ENCODE measurements around the gene POU3F1.

Gene POU3F1

DNA sequence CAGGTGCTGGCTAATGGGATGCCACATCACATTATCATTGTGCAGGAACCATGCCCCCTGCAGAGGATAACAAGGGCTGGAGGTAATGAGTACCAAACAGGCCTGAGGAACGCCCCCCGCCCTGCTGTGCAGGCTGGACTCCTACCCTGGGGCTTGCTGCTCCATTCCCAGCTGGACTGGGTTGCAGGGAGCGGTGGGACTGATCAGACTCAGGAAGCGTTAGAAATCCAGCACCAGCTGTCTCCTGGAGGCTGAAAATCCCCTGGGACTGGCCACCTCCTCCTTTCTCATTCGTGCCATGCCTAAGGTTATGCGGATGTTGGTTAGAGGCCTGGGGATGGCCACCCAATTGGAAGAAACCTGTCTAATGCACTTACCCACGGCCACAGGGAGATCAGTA is 36.9 kb upstream of the POU3F1 start:
- Histone ChIP-seq H3K9me3 (ENCODE audit: control insufficient read depth, insufficient read depth, low read length) (no peaks in the 10 kb centered on the region), H3K36me3 (ENCODE audit: control insufficient read depth, low read length) (no peaks in the 10 kb centered on the region), H3K4me1 (ENCODE audit: control insufficient read depth, low read length) (no peaks in the 10 kb centered on the region), H4K20me1 (ENCODE audit: control insufficient read depth, insufficient read depth, low read depth, low read length) (no peaks in the 10 kb centered on the region), H3K4me3 (ENCODE audit: low read length) (no peak overlapping the region), H3K27ac (ENCODE audit: low read depth, low read length) (no peak overlapping the region), H3K79me2 (ENCODE audit: control insufficient read depth, low read length) (no peaks in the 10 kb centered on the region), H3K27me3 (ENCODE audit: control insufficient read depth, low read length) (no peaks in the 10 kb centered on the region), H3K9me2 (replicated peaks; ENCODE audit: control insufficient read depth, low read length) (no peaks in the 10 kb centered on the region), H3F3A (ENCODE audit: control insufficient read depth, insufficient read depth) (no peaks in the 10 kb centered on the region), H3K4me2 (ENCODE audit: low read length) (no peak overlapping the region)
- no peak for TF ChIP-seq EZH2phosphoT487 (IDR thresholded peaks at IDR 0.05; ENCODE audit: borderline replicate concordance, low read length)
- TF ChIP-seq, protein P1, sequence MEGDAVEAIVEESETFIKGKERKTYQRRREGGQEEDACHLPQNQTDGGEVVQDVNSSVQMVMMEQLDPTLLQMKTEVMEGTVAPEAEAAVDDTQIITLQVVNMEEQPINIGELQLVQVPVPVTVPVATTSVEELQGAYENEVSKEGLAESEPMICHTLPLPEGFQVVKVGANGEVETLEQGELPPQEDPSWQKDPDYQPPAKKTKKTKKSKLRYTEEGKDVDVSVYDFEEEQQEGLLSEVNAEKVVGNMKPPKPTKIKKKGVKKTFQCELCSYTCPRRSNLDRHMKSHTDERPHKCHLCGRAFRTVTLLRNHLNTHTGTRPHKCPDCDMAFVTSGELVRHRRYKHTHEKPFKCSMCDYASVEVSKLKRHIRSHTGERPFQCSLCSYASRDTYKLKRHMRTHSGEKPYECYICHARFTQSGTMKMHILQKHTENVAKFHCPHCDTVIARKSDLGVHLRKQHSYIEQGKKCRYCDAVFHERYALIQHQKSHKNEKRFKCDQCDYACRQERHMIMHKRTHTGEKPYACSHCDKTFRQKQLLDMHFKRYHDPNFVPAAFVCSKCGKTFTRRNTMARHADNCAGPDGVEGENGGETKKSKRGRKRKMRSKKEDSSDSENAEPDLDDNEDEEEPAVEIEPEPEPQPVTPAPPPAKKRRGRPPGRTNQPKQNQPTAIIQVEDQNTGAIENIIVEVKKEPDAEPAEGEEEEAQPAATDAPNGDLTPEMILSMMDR (IDR thresholded peaks at IDR 0.05; ENCODE audit: low read depth, low read length, poor library complexity, severe bottlenecking) = no peak

DNA sequence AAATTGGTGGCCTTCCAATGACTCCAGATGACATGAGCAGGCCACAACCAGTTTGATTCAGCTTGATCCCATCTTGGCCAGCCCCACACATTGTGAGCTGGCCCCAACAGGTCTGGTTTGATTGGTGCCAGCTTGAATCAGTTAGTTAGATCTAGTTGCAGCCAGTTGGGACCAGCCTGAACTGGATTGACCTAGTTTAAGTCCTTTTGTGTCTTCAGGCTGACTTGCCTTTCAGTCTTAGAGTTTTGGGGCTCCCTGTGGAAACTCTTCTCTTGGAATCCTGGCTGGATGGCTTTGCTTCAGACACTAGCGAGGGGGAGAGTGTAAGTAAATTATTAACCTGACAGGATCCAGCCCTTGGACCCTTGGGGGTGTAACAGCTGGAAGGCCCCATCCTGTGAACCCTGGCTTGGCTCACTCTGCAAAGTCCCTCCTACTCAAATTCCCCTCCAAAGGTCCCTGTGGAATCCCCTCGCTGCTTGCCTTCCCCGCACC is 36.2 kb upstream of the POU3F1 start:
- Histone ChIP-seq H3K9me3 (ENCODE audit: control insufficient read depth, insufficient read depth, low read length) (no peaks in the 10 kb centered on the region), H3K4me2 (ENCODE audit: low read length) (no peak overlapping the region), H3F3A (ENCODE audit: control insufficient read depth, insufficient read depth) (no peaks in the 10 kb centered on the region), H3K4me1 (ENCODE audit: control insufficient read depth, low read length) (no peaks in the 10 kb centered on the region), H3K4me3 (ENCODE audit: low read length) (no peak overlapping the region), H3K27me3 (ENCODE audit: control insufficient read depth, low read length) (no peaks in the 10 kb centered on the region), H3K27ac (ENCODE audit: low read depth, low read length) (no peak overlapping the region), H4K20me1 (ENCODE audit: control insufficient read depth, insufficient read depth, low read depth, low read length) (no peaks in the 10 kb centered on the region), H3K79me2 (ENCODE audit: control insufficient read depth, low read length) (no peaks in the 10 kb centered on the region), H3K9me2 (replicated peaks; ENCODE audit: control insufficient read depth, low read length) (no peaks in the 10 kb centered on the region), H3K36me3 (ENCODE audit: control insufficient read depth, low read length) (no peaks in the 10 kb centered on the region)
- TF ChIP-seq, protein P1 (IDR thresholded peaks at IDR 0.05; ENCODE audit: low read depth, low read length, poor library complexity, severe bottlenecking) = no peak
- no peak for TF ChIP-seq EZH2phosphoT487 (IDR thresholded peaks at IDR 0.05; ENCODE audit: borderline replicate concordance, low read length)

GRCh38 chr1:38079019-38079418 is 32.4 kb upstream of the POU3F1 start:
- Histone ChIP-seq H4K20me1 (ENCODE audit: control insufficient read depth, insufficient read depth, low read depth, low read length) (no peaks in the 10 kb centered on the region), H3K27me3 (ENCODE audit: control insufficient read depth, low read length) (no peaks in the 10 kb centered on the region)
- TF ChIP-seq, protein P1 (IDR thresholded peaks at IDR 0.05; ENCODE audit: low read depth, low read length, poor library complexity, severe bottlenecking) = no peak
- TF ChIP-seq EZH2phosphoT487 (IDR thresholded peaks at IDR 0.05; ENCODE audit: borderline replicate concordance, low read length) = no peak

More at GRCh38 chr1:38079019-38079418, 32.4 kb upstream of the POU3F1 start:
- Histone ChIP-seq H3K79me2 (ENCODE audit: control insufficient read depth, low read length) (no peaks in the 10 kb centered on the region), H3K36me3 (ENCODE audit: control insufficient read depth, low read length) (no peaks in the 10 kb centered on the region), H3K4me3 (ENCODE audit: low read length) (no peak overlapping the region), H3K27ac (ENCODE audit: low read depth, low read length) (no peak overlapping the region), H3K4me1 (ENCODE audit: control insufficient read depth, low read length) (no peaks in the 10 kb centered on the region), H3K9me3 (ENCODE audit: control insufficient read depth, insufficient read depth, low read length) (no peaks in the 10 kb centered on the region), H3F3A (ENCODE audit: control insufficient read depth, insufficient read depth) (no peaks in the 10 kb centered on the region), H3K4me2 (ENCODE audit: low read length) (no peak overlapping the region), H3K9me2 (replicated peaks; ENCODE audit: control insufficient read depth, low read length) (no peaks in the 10 kb centered on the region)
